HepG2 (cell line): ENCODE results near the gene FGF19. TPM values are rescaled to one million over a fixed set of nuclear protein-coding genes. Genes with fewer than 3 reads are reported as not detected.

Experiments
- AHR ChIP-seq: IDR thresholded peaks from 2 replicates; pipeline ENCODE4 v1.6.1; 2018; ENCODE audit warnings: missing genetic modification reagents, missing compliant biosample characterization
- ATRX ChIP-seq: sonication (generic); formaldehyde crosslinking; IDR thresholded peaks from 2 replicates; pipeline ENCODE4 v1.4.0; 2020; ENCODE audit warnings: missing genetic modification reagents, borderline replicate concordance
- BORCS8-MEF2B ChIP-seq: sonication (generic); formaldehyde crosslinking; IDR thresholded peaks from 2 replicates; pipeline ENCODE4 v1.8.0; 2022; ENCODE audit warnings: mild to moderate bottlenecking, missing genetic modification reagents
- CENPX ChIP-seq: sonication (generic); formaldehyde crosslinking; IDR thresholded peaks from 2 replicates; pipeline ENCODE4 v1.9.0; 2021; ENCODE audit warnings: mild to moderate bottlenecking, missing genetic modification reagents, moderate library complexity
- CREB1 ChIP-seq, 2 experiments: fragments of 450-650 bp in 1 of 2; IDR thresholded peaks; 2 replicates each; pipeline ENCODE4 v1.6.1; 2016 to 2017; ENCODE audit warnings: control low read depth in 1 of 2, mild to moderate bottlenecking in 1 of 2, missing compliant biosample characterization in 1 of 2, missing genetic modification characterization in 1 of 2
- ELF1 ChIP-seq: sonication (generic); formaldehyde crosslinking; IDR thresholded peaks from 2 replicates; pipeline ENCODE4 v1.4.0; 2020; ENCODE audit warnings: missing genetic modification reagents
- EP300 ChIP-seq, 3 experiments: sonication (generic) in 1 of 3; formaldehyde crosslinking in 1 of 3; IDR thresholded peaks; 2 replicates each; pipeline versions ENCODE4 v1.5.1 to v1.6.1; 2011 to 2020; ENCODE audit warnings: low read depth in 2 of 3, low read length in 2 of 3, borderline replicate concordance in 1 of 3, improper control_type of control experiment in 1 of 3, mild to moderate bottlenecking in 1 of 3, missing genetic modification reagents in 1 of 3, moderate library complexity in 1 of 3
- GLI4 ChIP-seq: sonication (generic); formaldehyde crosslinking; IDR thresholded peaks from 2 replicates; pipeline ENCODE4 v1.5.1; 2020; ENCODE audit warnings: missing genetic modification reagents, mild to moderate bottlenecking, moderate library complexity, borderline replicate concordance
- HOXD1 ChIP-seq: sonication (generic); formaldehyde crosslinking; IDR thresholded peaks from 2 replicates; pipeline ENCODE4 v1.5.0; 2020; ENCODE audit warnings: missing genetic modification reagents
- JUNB ChIP-seq: sonication (generic); formaldehyde crosslinking; IDR thresholded peaks from 2 replicates; pipeline ENCODE4 v1.8.0; 2022; ENCODE audit warnings: missing genetic modification reagents, mild to moderate bottlenecking, borderline replicate concordance
- KLF13 ChIP-seq: sonication (generic); formaldehyde crosslinking; IDR thresholded peaks from 2 replicates; pipeline ENCODE4 v1.4.0; 2020; ENCODE audit warnings: mild to moderate bottlenecking, missing genetic modification reagents
- POLR2G ChIP-seq: fragments of 200-400 bp; formaldehyde crosslinking; IDR thresholded peaks from 2 replicates; pipeline ENCODE4 v1.6.1; 2018; ENCODE audit warnings: mild to moderate bottlenecking, low read depth, low read length, moderate library complexity
- XBP1 ChIP-seq: sonication (generic); formaldehyde crosslinking; IDR thresholded peaks from 2 replicates; pipeline ENCODE4 v1.5.0; 2020; ENCODE audit warnings: missing genetic modification reagents
- ZBTB21 ChIP-seq: sonication (generic); formaldehyde crosslinking; IDR thresholded peaks from 2 replicates; pipeline ENCODE4 v1.4.0; 2020; ENCODE audit warnings: missing genetic modification reagents
- ZNF432 ChIP-seq: sonication (generic); formaldehyde crosslinking; IDR thresholded peaks from 2 replicates; pipeline ENCODE4 v1.5.0; 2020; ENCODE audit warnings: missing genetic modification reagents, mild to moderate bottlenecking, borderline replicate concordance
- ZNF605 ChIP-seq: sonication (generic); formaldehyde crosslinking; IDR thresholded peaks from 2 replicates; pipeline ENCODE4 v1.8.0; 2022; ENCODE audit warnings: mild to moderate bottlenecking, missing genetic modification reagents
- ZNF607 ChIP-seq: sonication (generic); formaldehyde crosslinking; IDR thresholded peaks from 2 replicates; pipeline ENCODE4 v1.5.1; 2020; ENCODE audit warnings: missing genetic modification reagents, mild to moderate bottlenecking, borderline replicate concordance
- ZNF768 ChIP-seq: sonication (generic); formaldehyde crosslinking; IDR thresholded peaks from 2 replicates; pipeline ENCODE4 v1.4.0; 2020; ENCODE audit warnings: missing genetic modification reagents
- polyA plus RNA-seq, 8 experiments: library from polyadenylated mRNA; depleted of rRNA in 3 of 8; stranded (reverse) in 7 of 8; unstranded in 1 of 8; fragments of >200 nt; fragmentation: Illumina TruSeq in 4 of 8; extraction: Trizol in 4 of 8; gene quantifications; 2 replicates each; pipeline versions ENCODE4 v1.2.1 to v1.2.3, GENCODE V29; 2011 to 2016; ENCODE audit warnings: low read depth in 4 of 8, missing spikeins in 1 of 8, mixed read lengths in 1 of 8; ENCODE audit not compliant: insufficient read depth in 1 of 8
- total RNA-seq, 5 experiments: library from RNA; depleted of rRNA; stranded (reverse); fragments of >200 nt; fragmentation: Illumina TruSeq; extraction: Trizol; gene quantifications; 2 replicates each; pipeline ENCODE4 v1.2.3, GENCODE V29; 2016; ENCODE audit warnings: low read depth in 1 of 5
- TF ChIP-seq, protein P1 (sequence below): sonication (generic); formaldehyde crosslinking; IDR thresholded peaks from 2 replicates; pipeline ENCODE4 v1.4.0; 2020; ENCODE audit warnings: missing genetic modification reagents
- TF ChIP-seq, protein P2 (sequence below): sonication (generic); formaldehyde crosslinking; IDR thresholded peaks from 2 replicates; pipeline ENCODE4 v1.4.0; 2020; ENCODE audit warnings: missing genetic modification reagents
- TF ChIP-seq, protein P3 (sequence below): fragments of 450-650 bp; IDR thresholded peaks from 2 replicates; pipeline ENCODE4 v1.6.1; 2016
- TF ChIP-seq, protein P4 (sequence below): sonication (generic); formaldehyde crosslinking; IDR thresholded peaks from 2 replicates; pipeline ENCODE4 v1.4.0; 2020; ENCODE audit warnings: missing genetic modification reagents, borderline replicate concordance

Gene FGF19
- total and polyA plus RNA-seq, 2 of the 13 experiments (the other 11 are each of a cell fraction or from before 2014, with no cell fraction given) = 0.07 TPM; not detected in 1

DNA sequence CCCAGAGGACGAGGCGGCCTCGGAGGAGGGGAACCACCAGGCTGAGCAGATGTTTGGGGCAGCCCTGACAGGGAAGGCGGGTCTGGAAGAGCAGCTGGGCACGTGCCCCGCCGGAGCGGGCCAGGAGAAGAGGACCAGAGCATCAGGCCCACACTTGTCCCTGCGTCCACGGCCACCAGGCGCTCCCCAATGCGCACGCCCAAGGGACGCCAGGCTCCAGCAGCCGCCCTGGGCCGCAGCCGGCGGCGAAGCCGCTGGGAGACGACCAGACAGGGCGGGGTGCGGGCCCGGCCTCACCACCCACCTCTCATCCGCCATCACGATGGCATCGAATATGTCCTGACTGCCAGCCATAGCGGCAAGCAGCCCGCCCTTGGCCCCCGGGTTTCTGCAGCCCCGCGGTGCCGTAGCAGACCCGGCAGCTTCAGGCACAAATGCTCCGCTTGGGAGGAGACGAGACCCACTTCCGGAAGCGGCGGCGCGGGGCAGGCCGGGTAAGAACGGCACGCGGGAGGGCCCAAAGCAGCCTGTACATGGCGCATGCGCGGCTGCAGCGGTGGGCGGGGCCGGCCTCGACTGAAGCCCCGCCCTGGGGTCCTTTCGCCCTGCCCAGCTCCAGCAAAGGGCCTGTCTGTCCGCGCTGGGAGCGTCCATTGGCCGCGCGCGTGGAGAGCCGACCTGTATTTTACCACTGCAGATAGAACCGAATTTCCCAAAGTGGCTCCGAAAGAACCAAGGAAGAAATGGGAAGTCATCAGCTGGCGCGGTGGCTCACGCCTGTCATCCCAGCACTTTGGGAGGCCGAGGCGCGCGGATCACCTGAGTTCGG, 28.7 kb downstream of the FGF19 start, which contains the start of gene LTO1 (continued):
- TF ChIP-seq JUNB (no peak), ATRX (CRISPR knock-in tag) (no peak), ZNF432 (no peak), AHR (CRISPR knock-in tag) (peak; percentile 85; the same call in 1 of the 2 replicates), POLR2G (peak; percentile 88), GLI4 (CRISPR knock-in tag) (no peak), CENPX (no peak), HOXD1 (no peak), ZNF607 (peak; percentile 80; the same call in 1 of the 2 replicates), XBP1 (CRISPR knock-in tag) (no peak), ZNF768 (CRISPR knock-in tag) (0 out of 2 replicates have a peak, but pooled peaks have one; percentile 26), BORCS8-MEF2B (CRISPR knock-in tag) (peak; percentile 90), ELF1 (CRISPR knock-in tag) (peak; percentile 99), KLF13 (CRISPR knock-in tag) (no peak), EP300 (IDR thresholded peaks at IDR 0.05; ENCODE audit: low read depth in 2 of 2, low read length in 2 of 2) (peak in 1 of 2 experiments; percentile 25; a peak in 2 of 4 replicates), EP300 (CRISPR knock-in tag; IDR thresholded peaks at IDR 0.05; ENCODE audit: borderline replicate concordance) (peak; percentile 50; the same call in 1 of the 2 replicates), CREB1 (IDR thresholded peaks at IDR 0.05) (0 out of 2 replicates have a peak, but pooled peaks have one; percentile 11), CREB1 (CRISPR knock-in tag; IDR thresholded peaks at IDR 0.05) (no peak), ZBTB21 (CRISPR knock-in tag) (no peak), ZNF605 (CRISPR knock-in tag) (peak; percentile 62)
- TF ChIP-seq, protein P1, sequence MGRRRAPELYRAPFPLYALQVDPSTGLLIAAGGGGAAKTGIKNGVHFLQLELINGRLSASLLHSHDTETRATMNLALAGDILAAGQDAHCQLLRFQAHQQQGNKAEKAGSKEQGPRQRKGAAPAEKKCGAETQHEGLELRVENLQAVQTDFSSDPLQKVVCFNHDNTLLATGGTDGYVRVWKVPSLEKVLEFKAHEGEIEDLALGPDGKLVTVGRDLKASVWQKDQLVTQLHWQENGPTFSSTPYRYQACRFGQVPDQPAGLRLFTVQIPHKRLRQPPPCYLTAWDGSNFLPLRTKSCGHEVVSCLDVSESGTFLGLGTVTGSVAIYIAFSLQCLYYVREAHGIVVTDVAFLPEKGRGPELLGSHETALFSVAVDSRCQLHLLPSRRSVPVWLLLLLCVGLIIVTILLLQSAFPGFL (CRISPR knock-in tag) = no peak
- TF ChIP-seq, protein P2, sequence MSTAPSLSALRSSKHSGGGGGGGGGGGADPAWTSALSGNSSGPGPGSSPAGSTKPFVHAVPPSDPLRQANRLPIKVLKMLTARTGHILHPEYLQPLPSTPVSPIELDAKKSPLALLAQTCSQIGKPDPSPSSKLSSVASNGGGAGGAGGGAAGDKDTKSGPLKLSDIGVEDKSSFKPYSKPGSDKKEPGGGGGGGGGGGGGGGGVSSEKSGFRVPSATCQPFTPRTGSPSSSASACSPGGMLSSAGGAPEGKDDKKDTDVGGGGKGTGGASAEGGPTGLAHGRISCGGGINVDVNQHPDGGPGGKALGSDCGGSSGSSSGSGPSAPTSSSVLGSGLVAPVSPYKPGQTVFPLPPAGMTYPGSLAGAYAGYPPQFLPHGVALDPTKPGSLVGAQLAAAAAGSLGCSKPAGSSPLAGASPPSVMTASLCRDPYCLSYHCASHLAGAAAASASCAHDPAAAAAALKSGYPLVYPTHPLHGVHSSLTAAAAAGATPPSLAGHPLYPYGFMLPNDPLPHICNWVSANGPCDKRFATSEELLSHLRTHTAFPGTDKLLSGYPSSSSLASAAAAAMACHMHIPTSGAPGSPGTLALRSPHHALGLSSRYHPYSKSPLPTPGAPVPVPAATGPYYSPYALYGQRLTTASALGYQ (CRISPR knock-in tag) = no peak
- TF ChIP-seq, protein P3, sequence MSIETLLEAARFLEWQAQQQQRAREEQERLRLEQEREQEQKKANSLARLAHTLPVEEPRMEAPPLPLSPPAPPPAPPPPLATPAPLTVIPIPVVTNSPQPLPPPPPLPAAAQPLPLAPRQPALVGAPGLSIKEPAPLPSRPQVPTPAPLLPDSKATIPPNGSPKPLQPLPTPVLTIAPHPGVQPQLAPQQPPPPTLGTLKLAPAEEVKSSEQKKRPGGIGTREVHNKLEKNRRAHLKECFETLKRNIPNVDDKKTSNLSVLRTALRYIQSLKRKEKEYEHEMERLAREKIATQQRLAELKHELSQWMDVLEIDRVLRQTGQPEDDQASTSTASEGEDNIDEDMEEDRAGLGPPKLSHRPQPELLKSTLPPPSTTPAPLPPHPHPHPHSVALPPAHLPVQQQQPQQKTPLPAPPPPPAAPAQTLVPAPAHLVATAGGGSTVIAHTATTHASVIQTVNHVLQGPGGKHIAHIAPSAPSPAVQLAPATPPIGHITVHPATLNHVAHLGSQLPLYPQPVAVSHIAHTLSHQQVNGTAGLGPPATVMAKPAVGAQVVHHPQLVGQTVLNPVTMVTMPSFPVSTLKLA = peak; percentile 21; the same call in 1 of the 2 replicates
- TF ChIP-seq, protein P4, sequence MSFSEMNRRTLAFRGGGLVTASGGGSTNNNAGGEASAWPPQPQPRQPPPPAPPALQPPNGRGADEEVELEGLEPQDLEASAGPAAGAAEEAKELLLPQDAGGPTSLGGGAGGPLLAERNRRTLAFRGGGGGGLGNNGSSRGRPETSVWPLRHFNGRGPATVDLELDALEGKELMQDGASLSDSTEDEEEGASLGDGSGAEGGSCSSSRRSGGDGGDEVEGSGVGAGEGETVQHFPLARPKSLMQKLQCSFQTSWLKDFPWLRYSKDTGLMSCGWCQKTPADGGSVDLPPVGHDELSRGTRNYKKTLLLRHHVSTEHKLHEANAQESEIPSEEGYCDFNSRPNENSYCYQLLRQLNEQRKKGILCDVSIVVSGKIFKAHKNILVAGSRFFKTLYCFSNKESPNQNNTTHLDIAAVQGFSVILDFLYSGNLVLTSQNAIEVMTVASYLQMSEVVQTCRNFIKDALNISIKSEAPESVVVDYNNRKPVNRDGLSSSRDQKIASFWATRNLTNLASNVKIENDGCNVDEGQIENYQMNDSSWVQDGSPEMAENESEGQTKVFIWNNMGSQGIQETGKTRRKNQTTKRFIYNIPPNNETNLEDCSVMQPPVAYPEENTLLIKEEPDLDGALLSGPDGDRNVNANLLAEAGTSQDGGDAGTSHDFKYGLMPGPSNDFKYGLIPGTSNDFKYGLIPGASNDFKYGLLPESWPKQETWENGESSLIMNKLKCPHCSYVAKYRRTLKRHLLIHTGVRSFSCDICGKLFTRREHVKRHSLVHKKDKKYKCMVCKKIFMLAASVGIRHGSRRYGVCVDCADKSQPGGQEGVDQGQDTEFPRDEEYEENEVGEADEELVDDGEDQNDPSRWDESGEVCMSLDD (CRISPR knock-in tag) = no peak
